Ishikawa (cell line): ENCODE measurements around the gene SOS2.

Experiments
- FOXM1 ChIP-seq: IDR thresholded peaks from 2 replicates; pipeline ENCODE4 v1.6.1; 2012; ENCODE audit warnings: low read depth, borderline replicate concordance
- REST ChIP-seq: IDR thresholded peaks from 2 replicates; pipeline ENCODE4 v1.6.1; 2012; ENCODE audit warnings: low read depth, mild to moderate bottlenecking
- TAF1 ChIP-seq: IDR thresholded peaks from 2 replicates; pipeline ENCODE4 v1.6.1; 2012; ENCODE audit warnings: low read depth, mild to moderate bottlenecking
- TCF12 ChIP-seq: IDR thresholded peaks from 2 replicates; pipeline ENCODE4 v1.6.1; 2012; ENCODE audit warnings: low read depth
- USF1 ChIP-seq: IDR thresholded peaks from 2 replicates; pipeline ENCODE4 v1.6.1; 2012

GRCh38 chr14:50082308-50082742, 149.1 kb downstream of the SOS2 start:
- no peak for TF ChIP-seq REST
- no peak for TF ChIP-seq TCF12
- no peak for TF ChIP-seq TAF1
- no peak for TF ChIP-seq USF1
- no peak for TF ChIP-seq FOXM1
